SK-N-SH (cell line): Measurements from ENCODE around the gene MAP4K4. TPM values are rescaled to one million over a fixed set of nuclear protein-coding genes. Genes with fewer than 3 reads are reported as not detected.

Source experiments
- CTCF ChIA-PET: fragments of 300-600, 350-600 bp; formaldehyde crosslinking; extraction: SDS; loops from one replicate; lab custom pipeline; 2021; lab: Yijun Ruan, JAX
- POLR2A ChIA-PET: fragments of 350-600 bp; sonication (Branson Sonifier 250); formaldehyde crosslinking; extraction: SDS; loops from one replicate; lab custom pipeline; 2020; ENCODE audit warnings: antibody characterized with exemption, inconsistent platforms; lab: Yijun Ruan, JAX
- DNase-seq: peaks from one replicate; pipeline ENCODE4 v3.0.0; 2012
- H2AFZ ChIP-seq: fragments of 200-600 bp; sonication (generic); 2 replicates; pipeline ENCODE4 v1.8.1; 2016; ENCODE audit warnings: antibody characterized with exemption, mild to moderate bottlenecking, low read depth
- H3F3A ChIP-seq: fragments of 200-600 bp; sonication (generic); replicated peaks from 2 replicates; pipeline ENCODE3; 2016; ENCODE audit warnings: antibody characterized with exemption, mild to moderate bottlenecking; ENCODE audit not compliant: insufficient read depth
- H3K27ac ChIP-seq, 2 experiments: fragments of 200-500 bp in 1 of 2; fragments of 200-600 bp in 1 of 2; sonication (Bioruptor generic) in 1 of 2; sonication (generic), shearing (Covaris generic) in 1 of 2; 2 replicates each; pipeline versions ENCODE4 v1.5.1 to v1.6.1; 2014 to 2016; ENCODE audit warnings: low read depth in 2 of 2, inconsistent platforms in 1 of 2, low read length in 1 of 2, mild to moderate bottlenecking in 1 of 2, mixed read lengths in 1 of 2
- H3K27me3 ChIP-seq: fragments of 200-600 bp; sonication (generic), shearing (Covaris generic); 2 replicates; pipeline ENCODE4 v1.6.1; 2016; ENCODE audit warnings: mixed run types; ENCODE audit not compliant: insufficient read depth
- H3K36me3 ChIP-seq, 2 experiments: fragments of 200-500 bp in 1 of 2; fragments of 200-600 bp in 1 of 2; sonication (Bioruptor generic) in 1 of 2; sonication (generic) in 1 of 2; replicated peaks in 1 of 2; 2 replicates each; pipeline versions ENCODE3 to v1.5.1; 2014 to 2016; ENCODE audit warnings: low read length in 1 of 2, mild to moderate bottlenecking in 1 of 2; ENCODE audit not compliant: insufficient read depth in 2 of 2, control insufficient read depth in 1 of 2
- H3K4me1 ChIP-seq, 2 experiments: fragments of 200-500 bp in 1 of 2; fragments of 200-600 bp in 1 of 2; sonication (Bioruptor generic) in 1 of 2; sonication (generic), shearing (Covaris generic) in 1 of 2; 2 replicates each; pipeline versions ENCODE4 v1.5.1 to v1.6.1; 2014 to 2016; ENCODE audit warnings: low read depth in 1 of 2, low read length in 1 of 2, mixed run types in 1 of 2; ENCODE audit not compliant: insufficient read depth in 2 of 2, control insufficient read depth in 1 of 2
- H3K4me2 ChIP-seq: fragments of 200-600 bp; sonication (generic), shearing (Covaris generic); 2 replicates; pipeline ENCODE4 v1.6.1; 2017; ENCODE audit warnings: mixed run types
- H3K4me3 ChIP-seq, 2 experiments: fragments of 200-500 bp in 1 of 2; fragments of 200-600 bp in 1 of 2; sonication (Bioruptor generic) in 1 of 2; sonication (generic), shearing (Covaris generic) in 1 of 2; 2 replicates each; pipeline versions ENCODE4 v1.5.1 to v1.8.1; 2014 to 2016; ENCODE audit warnings: low read depth in 2 of 2, inconsistent platforms in 1 of 2, low read length in 1 of 2, mild to moderate bottlenecking in 1 of 2, mixed read lengths in 1 of 2, moderate library complexity in 1 of 2
- H3K79me2 ChIP-seq: fragments of 200-600 bp; sonication (generic); 2 replicates; pipeline ENCODE4 v1.8.1; 2017; ENCODE audit warnings: mild to moderate bottlenecking; ENCODE audit not compliant: insufficient read depth
- H3K9ac ChIP-seq: fragments of 200-600 bp; sonication (generic); 2 replicates; pipeline ENCODE4 v1.6.1; 2017; ENCODE audit warnings: mixed run types
- H3K9me2 ChIP-seq: fragments of 200-600 bp; sonication (generic); 2 replicates; pipeline ENCODE4 v1.6.1; 2017; ENCODE audit warnings: mixed run types
- H3K9me3 ChIP-seq: fragments of 200-600 bp; sonication (generic); 2 replicates; pipeline ENCODE4 v1.6.1; 2017; ENCODE audit warnings: mixed run types, mild to moderate bottlenecking, moderate library complexity
- H4K20me1 ChIP-seq: fragments of 200-600 bp; sonication (generic); 2 replicates; pipeline ENCODE4 v1.6.1; 2017; ENCODE audit warnings: mild to moderate bottlenecking, mixed run types; ENCODE audit not compliant: insufficient read depth
- CHD2 ChIP-seq: fragments of 150-350 bp; IDR thresholded peaks from 2 replicates; pipeline ENCODE4 v1.6.1; 2018; ENCODE audit warnings: low read length; ENCODE audit not compliant: partially characterized antibody
- ELF1 ChIP-seq: IDR thresholded peaks from 2 replicates; pipeline ENCODE4 v1.4.0; 2012
- FOSL2 ChIP-seq: IDR thresholded peaks from 2 replicates; pipeline ENCODE4 v1.4.0; 2012; ENCODE audit warnings: low read depth, mild to moderate bottlenecking, moderate library complexity, borderline replicate concordance
- FOXJ3 ChIP-seq: sonication (generic); formaldehyde crosslinking; IDR thresholded peaks from 2 replicates; pipeline ENCODE4 v1.5.1; 2020; ENCODE audit warnings: mild to moderate bottlenecking, missing genetic modification reagents
- JUND ChIP-seq: IDR thresholded peaks from 2 replicates; pipeline ENCODE4 v1.4.0; 2012
- POLR2AphosphoS5 ChIP-seq: IDR thresholded peaks from 2 replicates; pipeline ENCODE4 v1.6.1; 2012; ENCODE audit warnings: low read depth, low read length
- RCOR1 ChIP-seq: fragments of 150-350 bp; IDR thresholded peaks from 2 replicates; pipeline ENCODE4 v1.6.1; 2017; ENCODE audit warnings: antibody characterized with exemption, low read length
- RFX5 ChIP-seq: IDR thresholded peaks from 2 replicates; pipeline ENCODE4 v1.6.1; 2012; ENCODE audit warnings: mild to moderate bottlenecking, improper control_type of control experiment, low read length
- SIN3A ChIP-seq: IDR thresholded peaks from 2 replicates; pipeline ENCODE4 v1.6.1; 2012; ENCODE audit warnings: low read depth, mild to moderate bottlenecking, low read length, moderate library complexity, borderline replicate concordance
- SMC3 ChIP-seq: IDR thresholded peaks from 2 replicates; pipeline ENCODE4 v1.6.1; 2012; ENCODE audit warnings: low read depth, low read length, improper control_type of control experiment
- TAF1 ChIP-seq: IDR thresholded peaks from 2 replicates; pipeline ENCODE4 v1.6.1; 2012; ENCODE audit warnings: low read depth, mild to moderate bottlenecking, low read length, moderate library complexity, borderline replicate concordance
- TEAD4 ChIP-seq: IDR thresholded peaks from 2 replicates; pipeline ENCODE4 v1.4.0; 2012; ENCODE audit warnings: mild to moderate bottlenecking, borderline replicate concordance; ENCODE audit not compliant: insufficient read depth
- YY1 ChIP-seq: IDR thresholded peaks from 2 replicates; pipeline ENCODE4 v1.4.0; 2012; ENCODE audit warnings: low read depth, mild to moderate bottlenecking
- WGBS: methylation state at CpG from one replicate; pipeline ENCODE4 v1.1.6; 2017; ENCODE audit warnings: low lambda C conversion rate; 5-methylcytosine and 5-hydroxymethylcytosine counted together
- polyA plus RNA-seq, 3 experiments: library from polyadenylated mRNA; depleted of rRNA; stranded (reverse); fragments of >200 nt; gene quantifications; 2 replicates each; pipeline ENCODE4 v1.2.3, GENCODE V29; 2012
- TF ChIP-seq, protein P1 (sequence below): fragments of 150-350 bp; IDR thresholded peaks from 2 replicates; pipeline ENCODE4 v1.6.1; 2016; ENCODE audit warnings: mild to moderate bottlenecking, low read depth, low read length
- TF ChIP-seq, protein P2 (sequence below): IDR thresholded peaks from 2 replicates; pipeline ENCODE4 v1.4.0; 2012; ENCODE audit warnings: low read depth, borderline replicate concordance
- TF ChIP-seq, protein P3 (sequence below): IDR thresholded peaks from 2 replicates; pipeline ENCODE4 v1.6.1; 2012; ENCODE audit warnings: mild to moderate bottlenecking, low read depth, low read length, moderate library complexity

Gene MAP4K4
- polyA plus RNA-seq, 1 of the 3 experiments (the other 2 are of a cell fraction), result 72.9 TPM

DNA sequence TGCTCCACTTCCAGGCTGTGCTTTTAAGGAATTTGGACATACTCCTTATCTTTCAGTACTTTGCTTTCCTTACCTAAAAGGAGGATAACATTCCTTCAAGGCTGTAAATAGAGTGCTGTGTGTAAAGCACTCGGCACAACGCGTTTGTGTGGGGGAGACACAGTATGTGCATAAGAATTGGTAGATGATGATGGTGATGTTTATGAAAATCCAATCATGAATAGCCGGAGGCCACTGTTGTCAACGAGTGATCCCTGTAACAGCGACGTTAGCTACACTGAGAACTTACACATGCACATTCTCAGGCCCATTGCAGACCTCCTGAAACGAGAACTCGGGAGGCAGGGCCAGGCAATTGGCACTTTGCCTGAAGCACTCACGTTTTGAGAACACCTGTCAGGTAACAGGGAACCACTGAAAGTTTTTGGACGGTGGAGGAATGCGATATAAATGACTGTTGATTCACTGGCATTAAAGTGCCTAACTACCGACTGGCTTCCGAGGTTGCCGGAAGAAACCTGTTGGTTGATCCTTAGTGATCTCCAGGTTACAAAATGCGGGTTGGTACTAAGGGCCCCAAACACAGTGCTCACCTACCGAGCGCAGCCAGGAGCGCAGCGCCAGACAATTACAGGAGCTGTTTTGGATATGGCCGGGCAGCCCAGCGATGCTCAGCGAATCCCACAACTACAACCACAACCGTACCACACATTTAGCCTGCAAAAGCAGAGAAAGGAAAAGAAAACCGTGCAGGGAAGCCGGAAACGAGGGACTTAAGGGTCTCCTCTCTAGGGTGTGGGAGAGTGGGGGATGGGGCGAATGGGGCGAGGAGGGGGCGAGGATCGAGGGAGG lies 1.0 kb upstream of the MAP4K4 start:
- 77% methylated on average over 27 of the region's 31 CpGs for WGBS
- CTCF ChIA-PET, result interaction anchor here (0.5 to 1.7 kb wide), 10 partner anchors 14 to 277 kb away, joined by 3 to 5 read pairs (median 3); no protein-coding TSS in a partner anchor

More for the DNA sequence above, 1.0 kb upstream of the MAP4K4 start:
- Histone ChIP-seq H3K4me3 (peak overlapping the region; percentile 60 to 81), H3K36me3 (peaks cover 3 to 4% of the 10 kb centered on the region in 2 experiments), H3K4me2 (peak overlapping the region; percentile 76), H3K79me2 (peaks cover 34% of the 10 kb centered on the region), H4K20me1 (peaks cover 29% of the 10 kb centered on the region), H2AFZ (peak overlapping the region; percentile 79), H3F3A (peaks cover 13% of the 10 kb centered on the region), H3K4me1 (peaks cover 11 to 13% of the 10 kb centered on the region in 2 experiments), H3K27ac (peak overlapping the region; percentile 55 to 86; a peak in 3 of 4 replicates), H3K9ac (peak overlapping the region; percentile 79), H3K9me2 (no peaks in the 10 kb centered on the region), H3K27me3 (no peaks in the 10 kb centered on the region), H3K9me3 (no peaks in the 10 kb centered on the region)
- POLR2A ChIA-PET, result interaction anchor here (0.7 to 1.3 kb wide), 10 partner anchors 8 to 277 kb away, joined by 3 to 4 read pairs (median 4); no protein-coding TSS in a partner anchor
- no peak for TF ChIP-seq ELF1
- no peak for TF ChIP-seq SIN3A
- TF ChIP-seq JUND, result no peak
- no peak for TF ChIP-seq FOSL2
- no peak for TF ChIP-seq YY1
- TF ChIP-seq, protein P1, sequence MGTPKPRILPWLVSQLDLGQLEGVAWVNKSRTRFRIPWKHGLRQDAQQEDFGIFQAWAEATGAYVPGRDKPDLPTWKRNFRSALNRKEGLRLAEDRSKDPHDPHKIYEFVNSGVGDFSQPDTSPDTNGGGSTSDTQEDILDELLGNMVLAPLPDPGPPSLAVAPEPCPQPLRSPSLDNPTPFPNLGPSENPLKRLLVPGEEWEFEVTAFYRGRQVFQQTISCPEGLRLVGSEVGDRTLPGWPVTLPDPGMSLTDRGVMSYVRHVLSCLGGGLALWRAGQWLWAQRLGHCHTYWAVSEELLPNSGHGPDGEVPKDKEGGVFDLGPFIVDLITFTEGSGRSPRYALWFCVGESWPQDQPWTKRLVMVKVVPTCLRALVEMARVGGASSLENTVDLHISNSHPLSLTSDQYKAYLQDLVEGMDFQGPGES, result no peak
- TF ChIP-seq RCOR1, result no peak
- TF ChIP-seq, protein P2, sequence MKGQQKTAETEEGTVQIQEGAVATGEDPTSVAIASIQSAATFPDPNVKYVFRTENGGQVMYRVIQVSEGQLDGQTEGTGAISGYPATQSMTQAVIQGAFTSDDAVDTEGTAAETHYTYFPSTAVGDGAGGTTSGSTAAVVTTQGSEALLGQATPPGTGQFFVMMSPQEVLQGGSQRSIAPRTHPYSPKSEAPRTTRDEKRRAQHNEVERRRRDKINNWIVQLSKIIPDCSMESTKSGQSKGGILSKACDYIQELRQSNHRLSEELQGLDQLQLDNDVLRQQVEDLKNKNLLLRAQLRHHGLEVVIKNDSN, result no peak
- TF ChIP-seq RFX5, result no peak
- TF ChIP-seq, protein P3, sequence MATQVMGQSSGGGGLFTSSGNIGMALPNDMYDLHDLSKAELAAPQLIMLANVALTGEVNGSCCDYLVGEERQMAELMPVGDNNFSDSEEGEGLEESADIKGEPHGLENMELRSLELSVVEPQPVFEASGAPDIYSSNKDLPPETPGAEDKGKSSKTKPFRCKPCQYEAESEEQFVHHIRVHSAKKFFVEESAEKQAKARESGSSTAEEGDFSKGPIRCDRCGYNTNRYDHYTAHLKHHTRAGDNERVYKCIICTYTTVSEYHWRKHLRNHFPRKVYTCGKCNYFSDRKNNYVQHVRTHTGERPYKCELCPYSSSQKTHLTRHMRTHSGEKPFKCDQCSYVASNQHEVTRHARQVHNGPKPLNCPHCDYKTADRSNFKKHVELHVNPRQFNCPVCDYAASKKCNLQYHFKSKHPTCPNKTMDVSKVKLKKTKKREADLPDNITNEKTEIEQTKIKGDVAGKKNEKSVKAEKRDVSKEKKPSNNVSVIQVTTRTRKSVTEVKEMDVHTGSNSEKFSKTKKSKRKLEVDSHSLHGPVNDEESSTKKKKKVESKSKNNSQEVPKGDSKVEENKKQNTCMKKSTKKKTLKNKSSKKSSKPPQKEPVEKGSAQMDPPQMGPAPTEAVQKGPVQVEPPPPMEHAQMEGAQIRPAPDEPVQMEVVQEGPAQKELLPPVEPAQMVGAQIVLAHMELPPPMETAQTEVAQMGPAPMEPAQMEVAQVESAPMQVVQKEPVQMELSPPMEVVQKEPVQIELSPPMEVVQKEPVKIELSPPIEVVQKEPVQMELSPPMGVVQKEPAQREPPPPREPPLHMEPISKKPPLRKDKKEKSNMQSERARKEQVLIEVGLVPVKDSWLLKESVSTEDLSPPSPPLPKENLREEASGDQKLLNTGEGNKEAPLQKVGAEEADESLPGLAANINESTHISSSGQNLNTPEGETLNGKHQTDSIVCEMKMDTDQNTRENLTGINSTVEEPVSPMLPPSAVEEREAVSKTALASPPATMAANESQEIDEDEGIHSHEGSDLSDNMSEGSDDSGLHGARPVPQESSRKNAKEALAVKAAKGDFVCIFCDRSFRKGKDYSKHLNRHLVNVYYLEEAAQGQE, result no peak
- TF ChIP-seq POLR2AphosphoS5, result no peak
- TF ChIP-seq SMC3, result no peak
- no peak for TF ChIP-seq TAF1
- TF ChIP-seq FOXJ3 (CRISPR knock-in tag), result no peak
- no peak for TF ChIP-seq CHD2
- no peak for TF ChIP-seq TEAD4
- no peak for DNase-seq
